Common myeloid progenitor, CD34-positive (primary cell): ENCODE results near the gene ULK4.

Source experiments
- CTCF ChIA-PET: fragments of 350-600 bp; sonication (Branson Sonifier 250); formaldehyde crosslinking; loops from one replicate; lab custom pipeline; 2021; ENCODE audit warnings: antibody characterized with exemption; lab: Charles Lee
- POLR2A ChIA-PET: fragments of 350-600 bp; sonication (Branson Sonifier 250); formaldehyde crosslinking; loops from one replicate; lab custom pipeline; 2021; ENCODE audit warnings: antibody characterized with exemption; lab: Charles Lee
- DNase-seq, 3 donors: peaks; one replicate each; pipeline versions ENCODE4 v3.0.0 to v3.0.0-alpha.2; 2013
- H3K27ac ChIP-seq, 2 experiments: 1 replicate in 1 of 2; 2 replicates in 1 of 2; pipeline ENCODE4 v1.7.0; 2013; ENCODE audit warnings: inconsistent platforms in 2 of 2, low read length in 2 of 2, mild to moderate bottlenecking in 2 of 2, low read depth in 1 of 2, moderate library complexity in 1 of 2; ENCODE audit not compliant: severe bottlenecking in 2 of 2, insufficient read depth in 1 of 2, poor library complexity in 1 of 2
- H3K27me3 ChIP-seq, 5 experiments: replicated peaks in 2 of 5; 1 replicate in 3 of 5; 2 replicates in 2 of 5; pipeline versions ENCODE4 v1.6.1 to v1.7.0; 2013; ENCODE audit warnings: low read length in 4 of 5, mild to moderate bottlenecking in 2 of 5, moderate library complexity in 2 of 5, inconsistent platforms in 1 of 5; ENCODE audit not compliant: insufficient read depth in 5 of 5, control insufficient read depth in 4 of 5
- H3K36me3 ChIP-seq, 4 experiments: 1 replicate in 2 of 4; 2 replicates in 2 of 4; pipeline versions ENCODE4 v1.6.1 to v1.7.0; 2013; ENCODE audit warnings: low read length in 3 of 4, control low read depth in 1 of 4, mild to moderate bottlenecking in 1 of 4; ENCODE audit not compliant: control insufficient read depth in 4 of 4, insufficient read depth in 4 of 4
- H3K4me1 ChIP-seq, 4 experiments: 1 replicate in 3 of 4; 2 replicates in 1 of 4; pipeline versions ENCODE4 v1.6.1 to v1.7.1; 2013; ENCODE audit warnings: low read length in 3 of 4, mild to moderate bottlenecking in 3 of 4, control low read depth in 1 of 4, inconsistent platforms in 1 of 4, moderate library complexity in 1 of 4; ENCODE audit not compliant: control insufficient read depth in 4 of 4, insufficient read depth in 4 of 4; ENCODE audit errors: control extremely low read depth in 1 of 4
- H3K4me3 ChIP-seq, 7 experiments: 1 replicate in 4 of 7; 2 replicates in 3 of 7; pipeline versions ENCODE4 v1.5.1 to v1.7.0; 2013; ENCODE audit warnings: mild to moderate bottlenecking in 7 of 7, low read length in 6 of 7, moderate library complexity in 6 of 7, inconsistent platforms in 2 of 7, low read depth in 2 of 7, control low read depth in 1 of 7; ENCODE audit not compliant: insufficient read depth in 4 of 7, control insufficient read depth in 1 of 7; ENCODE audit errors: extremely low read depth in 1 of 7
- H3K9me3 ChIP-seq, 5 experiments: 1 replicate in 4 of 5; 2 replicates in 1 of 5; pipeline versions ENCODE4 v1.6.1 to v1.7.1; 2013; ENCODE audit warnings: low read length in 4 of 5, mild to moderate bottlenecking in 2 of 5, inconsistent platforms in 1 of 5, low read depth in 1 of 5, moderate library complexity in 1 of 5; ENCODE audit not compliant: control insufficient read depth in 4 of 5, insufficient read depth in 2 of 5; ENCODE audit errors: control extremely low read depth in 1 of 5
- WGBS: methylation state at CpG from one replicate; pipeline ENCODE4 v1.1.5; 2013; ENCODE audit not compliant: insufficient coverage; 5-methylcytosine and 5-hydroxymethylcytosine counted together

Gene ULK4

GRCh38 chr3:41640076-41640475 lies 321.8 kb downstream of the ULK4 start:
- no peak for DNase-seq
- POLR2A ChIA-PET, result no interaction called here
- H3K27me3 ChIP-seq, result no peaks in the 10 kb centered on the region
- no peaks in the 10 kb centered on the region for H3K9me3 ChIP-seq
- CTCF ChIA-PET, result no interaction called here
- WGBS, result 100% methylated on average over 4 of the region's 4 CpGs
- H3K27ac ChIP-seq, result no peak overlapping the region
- H3K36me3 ChIP-seq, result peaks cover 0 to 2% (median 0%) of the 10 kb centered on the region in 4 experiments
- H3K4me3 ChIP-seq, result no peak overlapping the region
- H3K4me1 ChIP-seq, result no peaks in the 10 kb centered on the region

- no peaks in the 10 kb centered on the region for H3K4me1 ChIP-seq
- no peaks in the 10 kb centered on the region for H3K9me3 ChIP-seq
- H3K4me3 ChIP-seq, result no peak overlapping the region
- CTCF ChIA-PET, result no interaction called here
- DNase-seq, result no peak
- WGBS, result 100% methylated on average over 2 of the region's 2 CpGs
- no peaks in the 10 kb centered on the region for H3K27me3 ChIP-seq
- H3K27ac ChIP-seq, result no peak overlapping the region
- POLR2A ChIA-PET, result no interaction called here
- peaks cover 0 to 2% (median 0%) of the 10 kb centered on the region in 4 experiments for H3K36me3 ChIP-seq
Observed at GRCh38 chr3:41638381-41638780, 323.5 kb downstream of the ULK4 start.

GRCh38 chr3:41632700-41633099 lies 329.2 kb downstream of the ULK4 start:
- ChIA-PET POLR2A (no interaction called here), CTCF (no interaction called here)
- H3K36me3 ChIP-seq, result peaks cover 0 to 2% (median 0%) of the 10 kb centered on the region in 4 experiments
- H3K27me3 ChIP-seq, result no peaks in the 10 kb centered on the region
- H3K4me3 ChIP-seq, result no peak overlapping the region
- no peak for DNase-seq
- no peaks in the 10 kb centered on the region for H3K9me3 ChIP-seq
- no peak overlapping the region for H3K27ac ChIP-seq
- H3K4me1 ChIP-seq, result no peaks in the 10 kb centered on the region

GRCh38 chr3:41630708-41631107 lies 331.2 kb downstream of the ULK4 start:
- H3K4me1 ChIP-seq, result no peaks in the 10 kb centered on the region
- CTCF ChIA-PET, result interaction anchor here (0.6 kb wide), 1 partner anchor 11 kb away, joined by 5 read pairs; no protein-coding TSS in a partner anchor
- POLR2A ChIA-PET, result no interaction called here
- no peak overlapping the region for H3K4me3 ChIP-seq
- H3K27ac ChIP-seq, result no peak overlapping the region
- DNase-seq, result no peak
- H3K36me3 ChIP-seq, result no peaks in the 10 kb centered on the region
- H3K9me3 ChIP-seq, result no peaks in the 10 kb centered on the region
- H3K27me3 ChIP-seq, result no peaks in the 10 kb centered on the region

- ChIA-PET CTCF (no interaction called here), POLR2A (no interaction called here)
- 100% methylated on average over 1 of the region's 1 CpG for WGBS
- DNase-seq, result no peak
- Histone ChIP-seq H3K36me3 (no peaks in the 10 kb centered on the region), H3K27ac (no peak overlapping the region), H3K9me3 (no peaks in the 10 kb centered on the region), H3K4me1 (no peaks in the 10 kb centered on the region), H3K4me3 (no peak overlapping the region), H3K27me3 (no peaks in the 10 kb centered on the region)
Observed at GRCh38 chr3:41629986-41630385, 331.9 kb downstream of the ULK4 start.

- no peak for DNase-seq
- Histone ChIP-seq H3K4me3 (no peak overlapping the region), H3K27ac (no peak overlapping the region), H3K9me3 (no peaks in the 10 kb centered on the region), H3K4me1 (no peaks in the 10 kb centered on the region), H3K36me3 (no peaks in the 10 kb centered on the region), H3K27me3 (no peaks in the 10 kb centered on the region)
- ChIA-PET CTCF (no interaction called here), POLR2A (no interaction called here)
- no CpG with 5 or more reads among the region's 4 CpGs for WGBS
Observed at GRCh38 chr3:41629072-41629471, 332.8 kb downstream of the ULK4 start.

GRCh38 chr3:41627477-41628087 lies 334.3 kb downstream of the ULK4 start:
- H3K4me1 ChIP-seq, result no peaks in the 10 kb centered on the region
- H3K27me3 ChIP-seq, result no peaks in the 10 kb centered on the region
- DNase-seq, result no peak
- ChIA-PET CTCF (no interaction called here), POLR2A (no interaction called here)
- no peak overlapping the region for H3K27ac ChIP-seq
- no peaks in the 10 kb centered on the region for H3K36me3 ChIP-seq
- no peaks in the 10 kb centered on the region for H3K9me3 ChIP-seq
- 97% methylated on average over 4 of the region's 5 CpGs for WGBS
- no peak overlapping the region for H3K4me3 ChIP-seq
